ENCODE measurements around the gene ADGRG3.

ADGRG3 gene

GRCh38 chr16:57628008-57628781 is 39.9 kb upstream of the ADGRG3 start, which contains the start of gene ADGRG1:
Gene ADGRG1, plus strand, starts transcription at chr16:57628630. Its CDS starts 21,658 bp downstream, at chr16:57650288.
- no peaks in the 10 kb centered on the region for H3K36me3 Mint-ChIP-seq (ENCODE audit: low read depth)
- peak; percentile 71 for DNase-seq
- H3K27me3 Mint-ChIP-seq, result peaks cover 32% of the 10 kb centered on the region
- H3K27ac Mint-ChIP-seq, result peak within 1 kb of the TSS; percentile 47
- H3K4me3 Mint-ChIP-seq, result peak within 1 kb of the TSS; percentile 63
- no peaks in the 10 kb centered on the region for H3K9me3 Mint-ChIP-seq
- H3K4me1 Mint-ChIP-seq (ENCODE audit: low read depth), result peaks cover 15% of the 10 kb centered on the region

DNA sequence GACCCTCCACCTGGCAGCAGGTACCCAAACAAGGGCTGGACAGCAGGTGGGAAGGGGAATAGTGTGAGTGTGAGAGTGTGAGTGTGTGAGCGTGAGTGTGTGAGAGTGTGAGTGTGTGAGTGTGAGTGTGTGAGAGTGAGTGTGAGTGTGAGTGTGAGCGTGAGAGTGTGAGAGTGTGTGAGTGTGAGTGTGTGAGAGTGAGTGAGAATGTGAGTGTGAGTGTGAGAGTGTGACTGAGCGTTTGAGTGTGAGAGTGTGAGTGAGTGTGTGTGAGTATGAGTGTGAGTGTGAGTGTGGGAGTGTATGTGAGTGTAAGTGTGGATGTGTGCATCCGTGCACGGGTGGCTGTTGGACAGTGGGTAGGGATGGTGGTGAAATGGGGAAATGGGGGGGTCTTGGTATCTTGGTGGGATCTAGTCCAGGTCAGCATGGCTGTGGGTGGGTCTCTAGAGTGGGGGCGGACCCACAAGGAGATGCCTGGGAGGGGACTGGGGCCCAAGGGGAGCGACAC is 39.3 kb upstream of the ADGRG3 start:
- DNase-seq, result no peak
- H3K27ac Mint-ChIP-seq, result no peak overlapping the region
- peak overlapping the region; percentile 63 for H3K4me3 Mint-ChIP-seq
- no peaks in the 10 kb centered on the region for H3K36me3 Mint-ChIP-seq (ENCODE audit: low read depth)
- peaks cover 32% of the 10 kb centered on the region for H3K27me3 Mint-ChIP-seq
- no peaks in the 10 kb centered on the region for H3K9me3 Mint-ChIP-seq
- peaks cover 15% of the 10 kb centered on the region for H3K4me1 Mint-ChIP-seq (ENCODE audit: low read depth)

GRCh38 chr16:57629516-57630406 is 38.3 kb upstream of the ADGRG3 start:
- Mint-ChIP-seq H3K4me3 (peak overlapping the region; percentile 63), H3K27ac (no peak overlapping the region), H3K9me3 (no peaks in the 10 kb centered on the region), H3K4me1 (ENCODE audit: low read depth) (peaks cover 15% of the 10 kb centered on the region), H3K36me3 (ENCODE audit: low read depth) (no peaks in the 10 kb centered on the region), H3K27me3 (peaks cover 32% of the 10 kb centered on the region)
- no peak for DNase-seq

- H3K27ac Mint-ChIP-seq, result no peak overlapping the region
- H3K4me3 Mint-ChIP-seq, result no peak overlapping the region
- H3K9me3 Mint-ChIP-seq, result no peaks in the 10 kb centered on the region
- no peak for DNase-seq
- peaks cover 15% of the 10 kb centered on the region for H3K4me1 Mint-ChIP-seq (ENCODE audit: low read depth)
- no peaks in the 10 kb centered on the region for H3K36me3 Mint-ChIP-seq (ENCODE audit: low read depth)
- H3K27me3 Mint-ChIP-seq, result peaks cover 32% of the 10 kb centered on the region
Measured at GRCh38 chr16:57630407-57630797, 37.7 kb upstream of the ADGRG3 start.

- Mint-ChIP-seq H3K27ac (no peak overlapping the region), H3K36me3 (ENCODE audit: low read depth) (no peaks in the 10 kb centered on the region), H3K4me1 (ENCODE audit: low read depth) (peaks cover 15% of the 10 kb centered on the region), H3K9me3 (no peaks in the 10 kb centered on the region), H3K4me3 (no peak overlapping the region), H3K27me3 (peaks cover 32% of the 10 kb centered on the region)
- DNase-seq, result no peak
Measured at GRCh38 chr16:57630931-57631845, 36.9 kb upstream of the ADGRG3 start.

GRCh38 chr16:57632568-57632967 is 35.5 kb upstream of the ADGRG3 start:
- H3K27me3 Mint-ChIP-seq, result peaks cover 36% of the 10 kb centered on the region
- H3K27ac Mint-ChIP-seq, result no peak overlapping the region
- H3K9me3 Mint-ChIP-seq, result no peaks in the 10 kb centered on the region
- H3K36me3 Mint-ChIP-seq (ENCODE audit: low read depth), result no peaks in the 10 kb centered on the region
- peaks cover 15% of the 10 kb centered on the region for H3K4me1 Mint-ChIP-seq (ENCODE audit: low read depth)
- no peak overlapping the region for H3K4me3 Mint-ChIP-seq
- DNase-seq, result no peak

DNA sequence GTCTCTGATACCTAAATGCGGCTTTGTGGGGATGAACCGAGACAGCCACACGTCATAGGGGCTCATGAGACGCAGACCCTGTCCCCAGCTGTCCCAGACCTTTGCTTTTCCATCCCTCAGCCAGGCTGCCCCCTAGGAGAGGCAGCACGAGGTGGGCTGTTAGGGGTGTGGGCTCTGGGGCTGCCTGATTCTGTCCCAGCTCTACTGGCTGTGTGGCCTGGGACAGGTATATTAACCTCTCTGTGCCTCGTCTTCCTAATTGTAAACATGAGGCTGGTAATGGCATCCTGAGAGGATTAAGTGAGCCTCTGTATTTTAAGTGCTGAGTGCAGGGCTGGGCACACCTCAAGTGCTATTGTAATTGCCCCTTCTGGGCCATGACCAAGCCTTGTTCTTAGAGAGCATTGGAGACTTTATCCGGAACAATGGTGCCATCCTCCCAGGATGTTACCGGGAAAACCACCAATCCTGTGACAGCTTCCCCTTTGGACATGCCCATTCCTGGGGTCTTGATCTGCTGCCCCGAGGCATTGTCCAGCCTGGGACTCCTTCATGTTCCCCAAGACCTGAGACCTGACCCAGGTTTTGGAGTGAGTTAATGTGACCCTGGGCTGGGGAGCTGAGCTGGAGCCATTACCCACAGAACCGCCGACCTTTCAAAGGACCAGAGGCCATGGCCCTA is 34.6 kb upstream of the ADGRG3 start:
- Mint-ChIP-seq H3K36me3 (ENCODE audit: low read depth) (no peaks in the 10 kb centered on the region), H3K4me3 (no peak overlapping the region), H3K27me3 (peaks cover 38% of the 10 kb centered on the region), H3K27ac (no peak overlapping the region), H3K9me3 (no peaks in the 10 kb centered on the region), H3K4me1 (ENCODE audit: low read depth) (peaks cover 10% of the 10 kb centered on the region)
- no peak for DNase-seq

DNA sequence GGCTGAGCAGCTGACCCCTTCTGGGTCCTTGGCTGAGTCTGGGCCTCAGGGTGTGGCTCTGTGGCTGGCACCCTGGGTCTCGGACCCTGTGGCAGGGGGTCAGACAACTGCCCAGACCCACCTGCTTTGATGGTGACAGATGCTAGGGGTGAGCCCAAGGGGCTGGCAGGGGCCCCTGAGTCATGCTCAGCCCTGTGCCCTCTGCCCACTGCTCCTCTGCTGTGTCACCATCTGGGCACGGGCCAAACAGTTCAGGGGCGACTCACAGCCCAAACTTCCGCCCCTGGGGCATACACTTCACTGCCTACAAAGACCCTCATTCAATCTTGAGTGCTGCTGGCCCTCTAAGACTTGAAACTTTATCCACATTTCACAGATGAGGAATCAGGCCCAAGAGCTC is 33.9 kb upstream of the ADGRG3 start:
- peaks cover 3% of the 10 kb centered on the region for H3K4me1 Mint-ChIP-seq (ENCODE audit: low read depth)
- no peaks in the 10 kb centered on the region for H3K36me3 Mint-ChIP-seq (ENCODE audit: low read depth)
- H3K27ac Mint-ChIP-seq, result no peak overlapping the region
- H3K9me3 Mint-ChIP-seq, result no peaks in the 10 kb centered on the region
- H3K4me3 Mint-ChIP-seq, result no peak overlapping the region
- peaks cover 32% of the 10 kb centered on the region for H3K27me3 Mint-ChIP-seq
- no peak for DNase-seq

DNA sequence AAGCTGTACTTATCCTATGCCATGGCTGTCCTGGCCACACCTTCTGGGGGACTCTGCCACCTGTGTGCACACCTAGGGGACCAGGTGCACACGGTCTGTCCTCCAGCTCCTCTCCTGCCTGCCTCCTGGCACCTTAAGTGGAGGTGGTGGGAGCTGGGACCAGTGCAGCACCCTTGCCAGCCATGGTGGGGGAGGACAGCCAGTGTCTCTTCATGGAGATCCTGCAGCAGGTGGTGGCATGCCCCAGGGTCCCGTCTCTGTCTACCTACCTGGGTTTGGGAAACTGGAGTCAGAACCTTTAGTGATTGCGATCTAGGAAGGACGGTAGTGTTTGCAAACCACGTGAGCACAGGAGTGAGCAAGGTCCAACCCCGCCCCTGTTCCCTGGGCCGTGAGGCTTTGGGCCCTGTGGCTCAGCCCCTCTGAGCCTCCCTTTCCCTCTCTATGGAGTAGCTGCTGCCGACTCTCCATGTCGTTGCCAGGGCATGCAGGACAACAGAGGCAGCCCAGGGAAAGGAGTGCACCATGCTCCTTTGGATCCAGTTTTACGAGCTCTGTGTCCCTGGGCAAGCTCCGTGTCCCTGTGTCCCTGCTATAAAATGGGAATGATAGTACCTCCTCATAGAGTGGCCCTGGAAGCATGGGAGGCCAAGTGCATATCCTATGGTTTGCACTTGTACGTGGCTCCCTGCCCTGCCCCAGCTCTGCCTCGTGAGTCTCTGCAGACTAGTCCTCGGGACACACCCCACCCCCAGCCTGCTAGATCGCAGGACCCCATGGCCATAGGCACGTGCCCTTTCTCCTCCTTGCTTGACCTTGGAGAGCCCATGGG is 32.6 kb upstream of the ADGRG3 start:
- no peaks in the 10 kb centered on the region for H3K4me1 Mint-ChIP-seq (ENCODE audit: low read depth)
- no peaks in the 10 kb centered on the region for H3K36me3 Mint-ChIP-seq (ENCODE audit: low read depth)
- no peak overlapping the region for H3K27ac Mint-ChIP-seq
- H3K9me3 Mint-ChIP-seq, result no peaks in the 10 kb centered on the region
- no peak for DNase-seq
- H3K27me3 Mint-ChIP-seq, result peaks cover 27% of the 10 kb centered on the region
- H3K4me3 Mint-ChIP-seq, result no peak overlapping the region

DNA sequence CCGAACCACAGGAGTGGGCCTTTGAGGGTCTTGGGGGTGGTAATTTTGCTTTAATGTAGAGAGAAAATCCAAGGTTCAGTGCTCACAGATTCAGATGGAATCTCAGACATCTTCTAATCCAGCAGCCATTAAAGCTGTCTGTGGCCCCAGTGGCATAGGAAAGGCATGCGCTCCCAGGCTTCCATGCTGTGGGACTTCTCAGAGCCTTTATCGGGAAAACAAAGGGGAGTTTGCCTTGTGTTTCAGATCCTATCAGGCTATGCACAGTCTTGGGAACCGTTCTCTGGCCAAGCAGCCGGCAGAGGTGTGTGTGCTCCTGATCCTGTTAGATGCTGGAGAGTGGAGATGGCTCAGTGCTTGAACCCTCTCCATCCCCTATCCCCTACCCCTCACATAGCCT is 31.9 kb upstream of the ADGRG3 start:
- no peak overlapping the region for H3K4me3 Mint-ChIP-seq
- no peaks in the 10 kb centered on the region for H3K4me1 Mint-ChIP-seq (ENCODE audit: low read depth)
- DNase-seq, result no peak
- H3K27ac Mint-ChIP-seq, result no peak overlapping the region
- H3K27me3 Mint-ChIP-seq, result peaks cover 20% of the 10 kb centered on the region
- no peaks in the 10 kb centered on the region for H3K36me3 Mint-ChIP-seq (ENCODE audit: low read depth)
- H3K9me3 Mint-ChIP-seq, result no peaks in the 10 kb centered on the region

DNA sequence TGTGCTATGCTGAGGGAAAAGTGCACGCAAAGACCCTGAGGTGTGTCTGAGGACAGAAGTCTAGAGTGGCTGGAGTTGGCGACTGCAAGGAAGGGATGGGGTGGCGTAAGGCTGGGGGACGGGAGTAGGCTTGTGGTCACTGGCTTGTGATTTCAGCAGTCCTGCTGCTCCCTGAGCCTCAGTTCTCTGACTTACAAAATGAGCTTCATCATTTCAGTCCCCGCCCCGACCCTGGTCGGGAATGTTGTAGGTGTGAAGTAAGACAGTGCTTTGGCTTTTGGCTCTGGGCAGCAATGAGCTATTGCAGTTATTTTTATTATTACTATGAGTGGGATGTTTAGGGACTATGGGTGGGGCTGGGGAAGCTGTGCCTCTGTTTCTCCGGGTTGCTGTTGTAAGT is 31.1 kb upstream of the ADGRG3 start:
- H3K4me1 Mint-ChIP-seq (ENCODE audit: low read depth), result no peaks in the 10 kb centered on the region
- no peak overlapping the region for H3K4me3 Mint-ChIP-seq
- no peaks in the 10 kb centered on the region for H3K9me3 Mint-ChIP-seq
- no peak for DNase-seq
- no peaks in the 10 kb centered on the region for H3K36me3 Mint-ChIP-seq (ENCODE audit: low read depth)
- peaks cover 19% of the 10 kb centered on the region for H3K27me3 Mint-ChIP-seq
- H3K27ac Mint-ChIP-seq, result no peak overlapping the region

DNA sequence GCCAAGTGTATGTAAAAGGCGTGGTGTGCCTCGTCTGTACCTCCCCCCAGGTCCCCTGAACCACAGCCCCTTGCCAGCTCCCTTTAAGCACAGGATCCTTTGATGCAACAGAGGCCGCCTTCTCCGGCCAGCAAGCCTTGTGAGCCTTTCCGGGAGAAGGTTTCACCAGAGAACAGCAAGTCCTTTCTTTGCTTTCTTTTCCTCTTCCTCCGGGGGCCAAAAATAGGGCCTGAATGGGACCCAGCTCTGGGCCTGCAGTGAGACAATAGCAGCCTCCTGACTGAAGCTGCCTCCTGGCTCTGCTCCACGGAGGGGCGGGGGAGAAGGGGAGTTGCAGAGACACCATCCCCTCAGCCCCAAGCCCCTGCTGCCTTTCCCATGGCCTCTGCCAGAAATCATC is 30.7 kb upstream of the ADGRG3 start:
- Mint-ChIP-seq H3K27me3 (peaks cover 19% of the 10 kb centered on the region), H3K36me3 (ENCODE audit: low read depth) (no peaks in the 10 kb centered on the region), H3K4me3 (no peak overlapping the region), H3K9me3 (no peaks in the 10 kb centered on the region), H3K4me1 (ENCODE audit: low read depth) (no peaks in the 10 kb centered on the region), H3K27ac (no peak overlapping the region)
- no peak for DNase-seq

DNA sequence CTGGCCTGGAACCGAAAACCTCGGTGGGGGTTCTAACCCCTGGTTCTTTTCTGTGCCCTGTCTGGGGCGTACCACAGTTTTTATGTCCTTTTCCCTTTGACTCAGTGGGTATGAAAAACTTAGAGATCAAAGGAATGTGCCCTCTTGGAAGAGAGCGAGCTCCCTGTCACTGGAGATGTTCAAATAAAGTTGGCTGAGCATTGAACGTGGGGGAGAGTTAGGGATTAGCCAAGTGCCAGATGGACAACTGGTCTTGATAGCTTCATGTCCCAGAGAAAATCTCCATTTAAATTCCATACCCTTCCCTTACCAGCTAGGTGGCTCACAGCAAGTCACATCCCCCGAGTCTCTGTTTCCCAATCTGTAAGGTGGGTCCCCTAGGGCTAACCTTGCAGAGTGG is 30.1 kb upstream of the ADGRG3 start:
- Mint-ChIP-seq H3K4me3 (no peak overlapping the region), H3K4me1 (ENCODE audit: low read depth) (no peaks in the 10 kb centered on the region), H3K27me3 (peaks cover 19% of the 10 kb centered on the region), H3K36me3 (ENCODE audit: low read depth) (no peaks in the 10 kb centered on the region), H3K9me3 (no peaks in the 10 kb centered on the region), H3K27ac (no peak overlapping the region)
- no peak for DNase-seq
